Heart left ventricle (tissue), 13 donors: ENCODE data around the gene PTPRN2.

Experiments
- POLR2A ChIP-seq, 2 donors: fragments of 450-650 bp; IDR thresholded peaks; one replicate each; pipeline ENCODE4 v1.6.1; 2017; ENCODE audit warnings: antibody characterized with exemption in 2 of 2, mild to moderate bottlenecking in 2 of 2, moderate library complexity in 2 of 2
- TF ChIP-seq, protein P1 (sequence below), 12 donors: fragments of 200-600 bp; sonication (generic) in 4 of 12; IDR thresholded peaks; one replicate each; pipeline versions ENCODE4 v1.5.0 to v1.8.0; 2018 to 2022; ENCODE audit warnings: antibody characterized with exemption in 12 of 12, mild to moderate bottlenecking in 5 of 12
- donor health status: ischemic (EF 13 %, LVEDD 7.1; RV severe dilation, severe dysfunction).
- donor health status: DM: no; HTN: yes; CAD: no.
- donor health status: DM: no; HTN: no; CAD: no.
- donor health status: ischemic (EF 25% LVEDD 6.9; RV normal size, moderate dysfunction).
- donor health status: ischemic (EF 25% LVEDD 5.7; RV mildly dilated, moderate dysfunction).
- donor health status: ischemic (EF 35%, LVEDD 5.7; RV mildly dilated, moderate dysfunction).
- donor health status: nonischemic (EF 11% LVEDD 7.7; RV severe dilation, severe dysfunction).
- donor health status: DM: yes; HTN: yes; CAD: no.
- donor health status: PGD.
- donor health status: ischemic (EF 29% LVEDD 5.4; RV normal size, mild dysfunction).
- donor health status: nonischemic (EF 23%, LVEDD 6.1; RV moderate dilation, normal function).

DNA sequence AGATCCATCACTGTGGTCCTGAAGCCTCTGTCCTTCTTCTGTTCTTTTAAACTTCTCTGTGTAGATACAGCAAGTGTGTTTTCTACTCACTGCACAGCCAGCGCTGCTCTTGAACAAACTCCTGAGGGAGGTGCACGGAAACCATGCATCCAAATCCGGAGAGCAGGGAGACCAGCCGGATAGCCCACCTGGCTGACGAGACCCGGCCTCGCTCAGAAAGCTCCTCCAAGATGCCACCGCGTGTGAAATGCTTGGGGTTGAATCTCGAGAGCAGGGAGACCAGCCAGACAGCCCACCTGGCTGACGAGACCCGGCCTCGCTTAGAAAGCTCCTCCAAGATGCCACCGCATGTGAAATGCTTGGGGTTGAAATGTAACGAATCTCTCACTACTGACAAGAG lies 602.0 kb downstream of the PTPRN2 start:
- TF ChIP-seq, protein P1, sequence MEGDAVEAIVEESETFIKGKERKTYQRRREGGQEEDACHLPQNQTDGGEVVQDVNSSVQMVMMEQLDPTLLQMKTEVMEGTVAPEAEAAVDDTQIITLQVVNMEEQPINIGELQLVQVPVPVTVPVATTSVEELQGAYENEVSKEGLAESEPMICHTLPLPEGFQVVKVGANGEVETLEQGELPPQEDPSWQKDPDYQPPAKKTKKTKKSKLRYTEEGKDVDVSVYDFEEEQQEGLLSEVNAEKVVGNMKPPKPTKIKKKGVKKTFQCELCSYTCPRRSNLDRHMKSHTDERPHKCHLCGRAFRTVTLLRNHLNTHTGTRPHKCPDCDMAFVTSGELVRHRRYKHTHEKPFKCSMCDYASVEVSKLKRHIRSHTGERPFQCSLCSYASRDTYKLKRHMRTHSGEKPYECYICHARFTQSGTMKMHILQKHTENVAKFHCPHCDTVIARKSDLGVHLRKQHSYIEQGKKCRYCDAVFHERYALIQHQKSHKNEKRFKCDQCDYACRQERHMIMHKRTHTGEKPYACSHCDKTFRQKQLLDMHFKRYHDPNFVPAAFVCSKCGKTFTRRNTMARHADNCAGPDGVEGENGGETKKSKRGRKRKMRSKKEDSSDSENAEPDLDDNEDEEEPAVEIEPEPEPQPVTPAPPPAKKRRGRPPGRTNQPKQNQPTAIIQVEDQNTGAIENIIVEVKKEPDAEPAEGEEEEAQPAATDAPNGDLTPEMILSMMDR (IDR thresholded peaks at IDR 0.05): no peak
- TF ChIP-seq POLR2A (IDR thresholded peaks at IDR 0.05): no peak
